OCI-LY7 (cell line): ENCODE measurements around the gene C19orf25.

Experiments
- CTCF ChIP-seq: fragments of 200-600 bp; sonication (generic); conservative IDR thresholded peaks from 2 replicates; pipeline ENCODE4 v1.5.1; 2014; ENCODE audit warnings: mild to moderate bottlenecking, antibody characterized with exemption, low read length, moderate library complexity, mixed read lengths
- EZH2phosphoT487 ChIP-seq: fragments of 200-600 bp; sonication (generic); IDR thresholded peaks from 2 replicates; pipeline ENCODE4 v1.6.1; 2018; ENCODE audit warnings: low read depth, borderline replicate concordance, mild to moderate bottlenecking, mixed run types, antibody characterized with exemption, low read length, moderate library complexity, mixed read lengths

- TF ChIP-seq CTCF = no peak
- no peak for TF ChIP-seq EZH2phosphoT487
Observed at GRCh38 chr19:1495799-1496713, 17.0 kb upstream of the C19orf25 start.
